Parathyroid adenoma (tissue), 2 donors: ENCODE data around the gene AOAH.

Experiments used
- H2AFZ ChIP-seq: fragments of 300-600 bp; sonication (generic); one replicate; pipeline ENCODE4 v1.7.0; 2017; ENCODE audit warnings: antibody characterized with exemption, mild to moderate bottlenecking
- H3K27ac ChIP-seq: fragments of 300-600 bp; sonication (generic); one replicate; pipeline ENCODE4 v1.7.0; 2017
- H3K27me3 ChIP-seq: fragments of 300-600 bp; sonication (generic); one replicate; pipeline ENCODE4 v1.7.0; 2017; ENCODE audit warnings: low read length; ENCODE audit not compliant: control insufficient read depth, insufficient read depth
- H3K36me3 ChIP-seq: fragments of 300-600 bp; sonication (generic); one replicate; pipeline ENCODE4 v1.7.0; 2017; ENCODE audit warnings: low read length; ENCODE audit not compliant: control insufficient read depth, insufficient read depth
- H3K4me1 ChIP-seq: fragments of 300-600 bp; sonication (generic); one replicate; pipeline ENCODE4 v1.7.0; 2017; ENCODE audit warnings: control low read depth
- H3K4me2 ChIP-seq: fragments of 300-600 bp; sonication (generic); one replicate; pipeline ENCODE4 v1.7.0; 2017; ENCODE audit warnings: low read length
- H3K4me3 ChIP-seq: fragments of 300-600 bp; sonication (generic); one replicate; pipeline ENCODE4 v1.7.0; 2017; ENCODE audit warnings: low read depth, low read length
- H3K79me2 ChIP-seq: fragments of 300-600 bp; sonication (generic); one replicate; pipeline ENCODE4 v1.7.0; 2017; ENCODE audit warnings: control low read depth
- H3K9ac ChIP-seq: fragments of 300-600 bp; sonication (generic); one replicate; pipeline ENCODE4 v1.7.0; 2017; ENCODE audit warnings: mild to moderate bottlenecking
- H3K9me3 ChIP-seq: fragments of 300-600 bp; sonication (generic); one replicate; pipeline ENCODE4 v1.7.0; 2017; ENCODE audit warnings: low read length; ENCODE audit not compliant: control insufficient read depth
- TF ChIP-seq, protein P1 (sequence below): fragments of 300-600 bp; sonication (generic); IDR thresholded peaks from one replicate; pipeline ENCODE4 v1.7.0; 2017; ENCODE audit warnings: antibody characterized with exemption, mild to moderate bottlenecking
- donor health status: primary hyperparathyroidism.

The AOAH gene

DNA sequence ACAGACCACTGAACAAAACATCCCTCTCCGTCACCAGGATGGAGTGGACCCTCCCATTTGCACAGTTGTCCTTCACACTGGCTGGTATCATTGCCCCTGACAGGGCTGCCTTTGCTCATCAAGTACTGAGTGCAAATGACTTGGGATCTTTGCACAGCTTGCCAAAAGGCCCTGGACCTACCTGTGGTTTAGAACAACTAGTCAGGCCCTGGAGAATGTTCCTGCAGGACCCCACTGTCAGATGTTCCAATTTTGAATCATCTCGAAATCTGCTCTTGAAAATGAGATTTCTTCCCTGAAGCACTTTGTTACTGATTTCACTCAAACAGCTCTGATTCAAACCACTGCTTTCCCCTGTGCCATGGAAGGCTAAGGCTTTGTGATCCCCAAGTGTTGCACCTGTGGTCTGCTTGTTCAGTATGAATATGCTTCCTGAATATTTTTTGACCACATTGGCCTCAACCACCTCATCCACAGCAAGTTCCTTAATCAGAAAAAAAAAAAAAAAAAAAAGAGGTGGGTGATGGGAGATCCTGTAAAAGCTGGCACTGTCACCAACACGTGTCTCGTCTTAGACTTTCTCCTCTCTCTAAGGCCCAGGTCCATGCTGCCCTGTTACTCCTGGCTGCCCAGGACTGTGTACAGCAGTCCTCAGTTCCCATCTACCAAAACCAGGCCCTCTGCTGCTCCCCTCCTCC is 2.7 kb upstream of the AOAH start:
- Histone ChIP-seq H3K36me3 (no peaks in the 10 kb centered on the region), H3K79me2 (no peaks in the 10 kb centered on the region), H3K4me3 (no peak overlapping the region), H3K9ac (no peak overlapping the region), H2AFZ (no peak overlapping the region), H3K4me2 (no peak overlapping the region), H3K27me3 (no peaks in the 10 kb centered on the region), H3K27ac (no peak overlapping the region), H3K4me1 (no peaks in the 10 kb centered on the region), H3K9me3 (no peaks in the 10 kb centered on the region)
- TF ChIP-seq, protein P1, sequence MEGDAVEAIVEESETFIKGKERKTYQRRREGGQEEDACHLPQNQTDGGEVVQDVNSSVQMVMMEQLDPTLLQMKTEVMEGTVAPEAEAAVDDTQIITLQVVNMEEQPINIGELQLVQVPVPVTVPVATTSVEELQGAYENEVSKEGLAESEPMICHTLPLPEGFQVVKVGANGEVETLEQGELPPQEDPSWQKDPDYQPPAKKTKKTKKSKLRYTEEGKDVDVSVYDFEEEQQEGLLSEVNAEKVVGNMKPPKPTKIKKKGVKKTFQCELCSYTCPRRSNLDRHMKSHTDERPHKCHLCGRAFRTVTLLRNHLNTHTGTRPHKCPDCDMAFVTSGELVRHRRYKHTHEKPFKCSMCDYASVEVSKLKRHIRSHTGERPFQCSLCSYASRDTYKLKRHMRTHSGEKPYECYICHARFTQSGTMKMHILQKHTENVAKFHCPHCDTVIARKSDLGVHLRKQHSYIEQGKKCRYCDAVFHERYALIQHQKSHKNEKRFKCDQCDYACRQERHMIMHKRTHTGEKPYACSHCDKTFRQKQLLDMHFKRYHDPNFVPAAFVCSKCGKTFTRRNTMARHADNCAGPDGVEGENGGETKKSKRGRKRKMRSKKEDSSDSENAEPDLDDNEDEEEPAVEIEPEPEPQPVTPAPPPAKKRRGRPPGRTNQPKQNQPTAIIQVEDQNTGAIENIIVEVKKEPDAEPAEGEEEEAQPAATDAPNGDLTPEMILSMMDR = no peak

DNA sequence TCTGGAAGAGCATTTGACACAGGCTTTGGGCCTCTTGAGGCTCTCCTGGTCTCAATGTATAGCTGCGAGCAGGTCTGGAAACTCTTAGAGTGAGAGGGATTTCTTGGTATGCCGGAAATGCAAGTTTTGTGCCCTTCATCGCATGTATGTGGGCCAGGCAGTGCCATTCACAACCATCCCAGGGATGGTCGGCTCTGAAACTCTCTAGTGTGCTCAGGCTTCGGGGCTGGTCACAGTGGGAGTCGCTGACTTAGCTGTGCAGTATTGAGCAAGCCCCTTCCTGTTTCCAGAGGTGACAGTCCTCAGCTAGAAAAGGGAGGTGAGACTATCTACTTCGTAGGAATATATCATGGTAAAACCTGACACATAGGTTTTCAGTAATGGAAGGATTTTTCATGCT is 2.0 kb upstream of the AOAH start:
- Histone ChIP-seq H3K4me3 (no peak overlapping the region), H3K27me3 (no peaks in the 10 kb centered on the region), H3K4me2 (no peak overlapping the region), H3K36me3 (no peaks in the 10 kb centered on the region), H3K9me3 (no peaks in the 10 kb centered on the region), H2AFZ (no peak overlapping the region), H3K27ac (no peak overlapping the region), H3K4me1 (no peaks in the 10 kb centered on the region), H3K79me2 (no peaks in the 10 kb centered on the region), H3K9ac (no peak overlapping the region)
- TF ChIP-seq, protein P1 = no peak

DNA sequence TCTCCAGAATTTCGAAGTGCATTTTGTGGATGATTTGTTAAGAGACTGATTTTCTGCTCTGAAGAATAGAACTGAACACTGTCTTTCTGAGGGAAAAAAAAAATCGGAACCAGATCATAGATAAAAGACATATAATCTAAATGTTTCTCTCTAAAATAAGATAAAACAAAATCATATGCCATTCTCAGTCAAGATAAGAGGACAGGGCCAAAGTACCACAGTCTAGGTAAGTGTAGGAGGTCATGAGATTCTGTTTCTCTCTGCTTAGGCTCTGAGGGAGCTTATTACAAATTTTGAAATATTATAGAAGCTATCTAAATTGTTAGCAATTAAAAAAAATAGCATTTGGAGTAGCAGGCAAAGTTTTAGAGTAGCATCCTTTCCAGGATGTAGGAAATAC is 702 bp upstream of the AOAH start:
- Histone ChIP-seq H3K36me3 (no peaks in the 10 kb centered on the region), H3K27me3 (no peaks in the 10 kb centered on the region), H2AFZ (no peak overlapping the region), H3K4me3 (no peak overlapping the region), H3K4me2 (no peak overlapping the region), H3K4me1 (no peaks in the 10 kb centered on the region), H3K27ac (no peak overlapping the region), H3K9ac (no peak overlapping the region), H3K79me2 (no peaks in the 10 kb centered on the region), H3K9me3 (no peaks in the 10 kb centered on the region)
- TF ChIP-seq, protein P1 = no peak

DNA sequence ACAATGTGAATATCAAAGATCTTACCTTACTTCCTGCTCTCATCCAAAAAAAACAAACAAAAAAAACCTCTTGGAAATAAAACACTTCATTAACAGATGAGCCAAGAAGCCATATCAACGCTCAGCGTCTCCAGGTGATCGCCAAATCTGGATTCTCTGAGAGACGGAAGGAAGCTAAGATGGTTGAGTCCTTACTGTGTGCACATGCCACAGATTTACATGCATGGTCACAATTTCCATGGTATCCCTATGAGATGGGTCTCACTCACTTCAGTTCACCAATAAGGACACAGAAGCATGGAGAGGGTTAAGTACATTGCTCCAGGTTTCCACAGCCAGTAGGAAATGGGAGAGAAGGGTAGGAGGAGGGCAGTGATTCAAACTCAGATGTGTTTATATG is 1.0 kb downstream of the AOAH start:
- H3K27ac ChIP-seq = no peak overlapping the region
- TF ChIP-seq, protein P1 = no peak
- no peak overlapping the region for H2AFZ ChIP-seq
- H3K4me2 ChIP-seq = no peak overlapping the region
- no peaks in the 10 kb centered on the region for H3K4me1 ChIP-seq
- no peak overlapping the region for H3K9ac ChIP-seq
- no peaks in the 10 kb centered on the region for H3K79me2 ChIP-seq
- H3K4me3 ChIP-seq = no peak overlapping the region
- H3K9me3 ChIP-seq = no peaks in the 10 kb centered on the region
- no peaks in the 10 kb centered on the region for H3K27me3 ChIP-seq
- H3K36me3 ChIP-seq = no peaks in the 10 kb centered on the region

DNA sequence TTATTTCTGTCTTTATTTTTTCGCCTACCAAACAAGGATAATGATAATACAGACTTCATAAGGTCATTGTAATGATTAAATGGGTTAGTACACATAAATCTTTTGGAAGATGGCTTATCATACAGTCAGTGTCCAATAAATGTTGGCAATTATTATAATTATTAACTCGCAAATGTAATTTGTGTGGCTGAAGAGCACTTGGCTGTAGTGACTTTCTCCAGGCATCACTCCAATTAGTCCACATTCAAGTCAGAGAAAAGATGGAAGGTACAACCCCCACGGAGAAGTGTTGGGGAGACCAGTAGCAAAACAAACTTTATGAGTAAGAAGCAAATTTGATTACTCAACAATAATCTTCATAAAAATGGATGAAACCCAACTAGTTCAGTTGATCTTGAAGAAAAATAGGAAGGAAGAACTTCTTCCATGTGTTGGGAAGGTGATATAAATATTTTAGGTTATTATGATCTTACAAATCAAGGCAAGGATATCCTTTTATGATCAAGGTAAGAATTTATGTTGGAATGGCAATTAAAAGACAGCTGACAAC is 5.1 kb downstream of the AOAH start:
- H3K9ac ChIP-seq = no peak overlapping the region
- no peak overlapping the region for H3K4me3 ChIP-seq
- H3K27me3 ChIP-seq = no peaks in the 10 kb centered on the region
- no peaks in the 10 kb centered on the region for H3K4me1 ChIP-seq
- H3K79me2 ChIP-seq = no peaks in the 10 kb centered on the region
- no peaks in the 10 kb centered on the region for H3K9me3 ChIP-seq
- H3K4me2 ChIP-seq = no peak overlapping the region
- TF ChIP-seq, protein P1 = no peak
- H3K27ac ChIP-seq = no peak overlapping the region
- no peak overlapping the region for H2AFZ ChIP-seq
- H3K36me3 ChIP-seq = no peaks in the 10 kb centered on the region
